IMR-90 (cell line): ENCODE data around the gene SAMSN1. TPM values are rescaled to one million over a fixed set of nuclear protein-coding genes. Genes with fewer than 3 reads are reported as not detected.

Experiments used
- ATAC-seq: fragments of 200-7000 bp; cut with Tn5 transposase; 2 replicates; pipeline ENCODE4 v1.9.1; 2020; ENCODE audit warnings: low read depth, mild to moderate bottlenecking, moderate library complexity
- BruUV-seq: library from RNA; stranded (reverse); fragments of 400-500 nt; replicated peaks from 2 replicates; lab custom pipeline; 2021; lab: Mats Ljungman, UMichigan
- CTCF ChIA-PET: fragments of 300-600 bp; formaldehyde crosslinking; extraction: SDS; loops from one replicate; lab custom pipeline; 2021; ENCODE audit warnings: antibody characterized with exemption; lab: Yijun Ruan, JAX
- POLR2A ChIA-PET: fragments of 300-600 bp; sonication (Branson Sonifier 250); formaldehyde crosslinking; loops from one replicate; lab custom pipeline; 2022; ENCODE audit warnings: antibody characterized with exemption; ENCODE audit not compliant: unreplicated experiment; lab: Charles Lee
- DNase-seq: peaks from one replicate; pipeline ENCODE4 v3.0.0; 2013
- H2AFZ ChIP-seq: replicated peaks from 2 replicates; pipeline ENCODE3; 2013; ENCODE audit warnings: low read length, mild to moderate bottlenecking; ENCODE audit not compliant: poor library complexity
- H2AK5ac ChIP-seq: 2 replicates; pipeline ENCODE4 v1.6.1; 2013; ENCODE audit warnings: low read depth, low read length, inconsistent platforms
- H2AK9ac ChIP-seq: replicated peaks from 2 replicates; pipeline ENCODE3; 2013; ENCODE audit warnings: mild to moderate bottlenecking, low read depth, low read length, moderate library complexity; ENCODE audit not compliant: poor library complexity
- H2BK120ac ChIP-seq: 2 replicates; pipeline ENCODE4 v1.6.1; 2013; ENCODE audit warnings: low read depth, low read length, inconsistent platforms
- H2BK15ac ChIP-seq: 3 replicates; pipeline ENCODE4 v1.6.1; 2013; ENCODE audit warnings: low read depth, low read length, inconsistent platforms
- H2BK20ac ChIP-seq: 2 replicates; pipeline ENCODE4 v1.6.1; 2013; ENCODE audit warnings: low read depth, mild to moderate bottlenecking, inconsistent platforms, low read length, moderate library complexity
- H2BK5ac ChIP-seq: 2 replicates; pipeline ENCODE4 v1.6.1; 2013; ENCODE audit warnings: mild to moderate bottlenecking, low read depth, low read length, inconsistent platforms; ENCODE audit not compliant: poor library complexity, severe bottlenecking
- H3K14ac ChIP-seq: replicated peaks from 2 replicates; pipeline ENCODE4 v1.6.1; 2013; ENCODE audit warnings: low read depth, low read length, inconsistent platforms
- H3K18ac ChIP-seq: 2 replicates; pipeline ENCODE4 v1.6.1; 2013; ENCODE audit warnings: low read depth, low read length, control low read depth
- H3K23ac ChIP-seq: 2 replicates; pipeline ENCODE4 v1.6.1; 2013; ENCODE audit warnings: low read depth, low read length, inconsistent platforms
- H3K27ac ChIP-seq: 2 replicates; pipeline ENCODE4 v1.5.1; 2013; ENCODE audit warnings: mild to moderate bottlenecking, control low read depth, low read length; ENCODE audit not compliant: insufficient read depth
- H3K27me3 ChIP-seq: 2 replicates; pipeline ENCODE4 v1.6.1; 2013; ENCODE audit warnings: low read length; ENCODE audit not compliant: control insufficient read depth, insufficient read depth
- H3K36me3 ChIP-seq: 2 replicates; pipeline ENCODE4 v1.6.1; 2013; ENCODE audit warnings: low read length, mixed read lengths; ENCODE audit not compliant: control insufficient read depth, insufficient read depth
- H3K4ac ChIP-seq: 2 replicates; pipeline ENCODE4 v1.6.1; 2013; ENCODE audit warnings: low read depth, low read length, inconsistent platforms
- H3K4me1 ChIP-seq: 2 replicates; pipeline ENCODE4 v1.6.1; 2013; ENCODE audit warnings: low read length, mixed read lengths; ENCODE audit not compliant: control insufficient read depth, insufficient read depth
- H3K4me2 ChIP-seq: 2 replicates; pipeline ENCODE4 v1.6.1; 2013; ENCODE audit warnings: low read depth, mild to moderate bottlenecking, control low read depth, low read length, moderate library complexity
- H3K4me3 ChIP-seq: 2 replicates; pipeline ENCODE4 v1.5.1; 2013; ENCODE audit warnings: low read depth, mild to moderate bottlenecking, control low read depth, low read length, moderate library complexity; ENCODE audit not compliant: insufficient read depth
- H3K56ac ChIP-seq: 2 replicates; pipeline ENCODE4 v1.6.1; 2013; ENCODE audit warnings: low read length, inconsistent platforms; ENCODE audit not compliant: insufficient read depth; ENCODE audit errors: extremely low read depth
- H3K79me1 ChIP-seq, 2 experiments: 2 replicates each; pipeline ENCODE4 v1.6.1; 2013; ENCODE audit warnings: low read length in 2 of 2, inconsistent platforms in 1 of 2, low read depth in 1 of 2
- H3K9ac ChIP-seq: 2 replicates; pipeline ENCODE4 v1.6.1; 2013; ENCODE audit warnings: low read depth, low read length, control low read depth
- H3K9me1 ChIP-seq: 2 replicates; pipeline ENCODE4 v1.6.1; 2013; ENCODE audit warnings: low read length, inconsistent platforms; ENCODE audit not compliant: insufficient read depth
- H3K9me3 ChIP-seq: 2 replicates; pipeline ENCODE4 v1.6.1; 2013; ENCODE audit warnings: low read length; ENCODE audit not compliant: control insufficient read depth, insufficient read depth
- H4K20me1 ChIP-seq: 2 replicates; pipeline ENCODE4 v1.6.1; 2013; ENCODE audit warnings: low read length, inconsistent platforms; ENCODE audit not compliant: insufficient read depth
- H4K5ac ChIP-seq: 2 replicates; pipeline ENCODE4 v1.6.1; 2013; ENCODE audit warnings: mild to moderate bottlenecking, low read depth, low read length, control low read depth
- H4K8ac ChIP-seq, 2 experiments: 2 replicates each; pipeline ENCODE4 v1.6.1; 2013; ENCODE audit warnings: low read depth in 2 of 2, low read length in 2 of 2, control low read depth in 1 of 2, inconsistent platforms in 1 of 2
- H4K91ac ChIP-seq: 2 replicates; pipeline ENCODE4 v1.6.1; 2013; ENCODE audit warnings: low read depth, low read length, inconsistent platforms; ENCODE audit not compliant: insufficient read depth
- MAFK ChIP-seq: IDR thresholded peaks from 2 replicates; pipeline ENCODE4 v1.6.1; 2012; ENCODE audit warnings: low read depth, low read length, improper control_type of control experiment
- MAZ ChIP-seq: IDR thresholded peaks from 2 replicates; pipeline ENCODE4 v1.6.1; 2012; ENCODE audit warnings: low read depth, mild to moderate bottlenecking, low read length, improper control_type of control experiment, moderate library complexity, borderline replicate concordance
- POLR2A ChIP-seq: IDR thresholded peaks from 2 replicates; pipeline ENCODE4 v1.6.1; 2012; ENCODE audit warnings: mild to moderate bottlenecking, low read depth, low read length
- SMC3 ChIP-seq: fragments of 150-350 bp; IDR thresholded peaks from 2 replicates; pipeline ENCODE4 v1.6.1; 2016; ENCODE audit warnings: low read depth, mild to moderate bottlenecking, antibody characterized with exemption, low read length, moderate library complexity
- USF2 ChIP-seq: fragments of 150-350 bp; IDR thresholded peaks from 2 replicates; pipeline ENCODE4 v1.6.1; 2017; ENCODE audit warnings: mild to moderate bottlenecking, antibody characterized with exemption, low read length, low read depth
- WGBS, 2 experiments: methylation state at CpG; one replicate each; pipeline versions ENCODE4 v1.1.5 to v1.1.7; 2013; ENCODE audit warnings: missing lambda C conversion rate in 2 of 2; ENCODE audit not compliant: insufficient read length in 1 of 2; ENCODE audit errors: extremely low coverage in 2 of 2; 5-methylcytosine and 5-hydroxymethylcytosine counted together
- dilution Hi-C: fragments of 300-500 bp; cut with HindIII; formaldehyde crosslinking; loops from one replicate; pipeline ENCODE4 v1.14.3; 2018; ENCODE audit warnings: low sequenced_read_pairs; ENCODE audit not compliant: unreplicated experiment
- in situ Hi-C: fragments of 300-500 bp; cut with MboI; formaldehyde crosslinking; loops from 3 replicates; pipeline ENCODE4 v1.14.3; 2019; ENCODE audit warnings: low sequenced_read_pairs, inconsistent platforms, mixed read lengths
- intact Hi-C: fragments of 100-400 bp; cut with micrococcal nuclease; formaldehyde crosslinking; loops from 2 replicates; pipeline ENCODE4 v1.10.0; 2022
- polyA plus RNA-seq, 3 experiments: library from polyadenylated mRNA; depleted of rRNA; stranded (reverse); fragments of >200 nt; gene quantifications; 2 replicates each; pipeline ENCODE4 v1.2.3, GENCODE V29; 2012; ENCODE audit warnings: low replicate concordance in 1 of 3
- total RNA-seq: library from RNA; depleted of rRNA; stranded (reverse); fragments of >200 nt; gene quantifications from 2 replicates; pipeline ENCODE4 v1.2.3, GENCODE V29; 2012

SAMSN1 gene
- total and polyA plus RNA-seq, 2 of the 4 experiments (the other 2 are of a cell fraction): not detected

GRCh38 chr21:14567331-14568279 is 21.5 kb upstream of the SAMSN1 start:
- H2AK5ac ChIP-seq: no peak overlapping the region
- no peak overlapping the region for H2BK15ac ChIP-seq
- no peak overlapping the region for H2BK5ac ChIP-seq
- no peak overlapping the region for H3K18ac ChIP-seq
- no peak overlapping the region for H3K4me3 ChIP-seq
- CTCF ChIA-PET: no interaction called here
- BruUV-seq: no TSS peak
- H3K27ac ChIP-seq: no peak overlapping the region
- dilution Hi-C loops (no loop called here), intact Hi-C loops (no loop called here), in situ Hi-C loops (no loop called here)
- no peak overlapping the region for H4K5ac ChIP-seq
- no peaks in the 10 kb centered on the region for H3K9me1 ChIP-seq
- TF ChIP-seq USF2 (no peak), SMC3 (no peak), MAFK (no peak), POLR2A (no peak), MAZ (no peak)
- H3K56ac ChIP-seq: no peak overlapping the region
- no peaks in the 10 kb centered on the region for H3K36me3 ChIP-seq
- H3K4ac ChIP-seq: no peak overlapping the region
- no peak overlapping the region for H2BK120ac ChIP-seq
- H3K9ac ChIP-seq: no peak overlapping the region
- H3K9me3 ChIP-seq: peaks cover 3% of the 10 kb centered on the region
- POLR2A ChIA-PET: no interaction called here
- H3K23ac ChIP-seq: no peak overlapping the region
- no peaks in the 10 kb centered on the region for H4K20me1 ChIP-seq
- WGBS, 2 experiments: no CpG with 5 or more reads among the region's 7 CpGs
- no peak overlapping the region for H4K8ac ChIP-seq
- H3K4me2 ChIP-seq: no peak overlapping the region
- no peak for DNase-seq
- H3K4me1 ChIP-seq: no peaks in the 10 kb centered on the region
- H4K91ac ChIP-seq: no peak overlapping the region
- H2AK9ac ChIP-seq: no peak overlapping the region
- no peaks in the 10 kb centered on the region for H3K79me1 ChIP-seq
- H2BK20ac ChIP-seq: no peak overlapping the region
- H3K27me3 ChIP-seq: no peaks in the 10 kb centered on the region
- H2AFZ ChIP-seq: no peak overlapping the region
- H3K14ac ChIP-seq: no peak overlapping the region
- ATAC-seq: no peak
